Testis (tissue), 3 donors: Measurements from ENCODE around the gene OCIAD1. TPM values are rescaled to one million over a fixed set of nuclear protein-coding genes. Genes with fewer than 3 reads are reported as not detected.
A peak's percentile ranks its signal among the peaks of the same experiment; 100 is the strongest.

Experiments
- DNase-seq: peaks from one replicate; pipeline ENCODE4 v3.0.0-alpha.2; 2019
- H3K27ac ChIP-seq, 2 donors: fragments of 200-600 bp; sonication (generic); one replicate each; pipeline ENCODE4 v1.5.1; 2019
- H3K27me3 ChIP-seq: fragments of 200-600 bp; sonication (generic); one replicate; pipeline ENCODE4 v1.5.1; 2019
- H3K36me3 ChIP-seq: fragments of 200-600 bp; sonication (generic); one replicate; pipeline ENCODE4 v1.5.1; 2017; ENCODE audit warnings: low read depth; ENCODE audit errors: missing control alignments
- H3K4me1 ChIP-seq: fragments of 200-600 bp; sonication (generic); one replicate; pipeline ENCODE4 v1.5.1; 2019
- H3K4me3 ChIP-seq, 2 donors: fragments of 200-600 bp; sonication (generic); one replicate each; pipeline ENCODE4 v1.5.1; 2017 to 2019
- H3K9me3 ChIP-seq: fragments of 200-600 bp; sonication (generic); one replicate; pipeline ENCODE4 v1.5.1; 2017
- POLR2A ChIP-seq: fragments of 450-650 bp; IDR thresholded peaks from one replicate; pipeline ENCODE4 v1.6.1; 2017; ENCODE audit warnings: antibody characterized with exemption, mild to moderate bottlenecking, moderate library complexity
- WGBS, 2 donors: methylation state at CpG; one replicate each; pipeline ENCODE4 v1.1.5; 2018; 5-methylcytosine and 5-hydroxymethylcytosine counted together
- intact Hi-C: fragments of 100-400 bp; cut with DNase I; formaldehyde crosslinking; loops from one replicate; pipeline ENCODE4 v1.15.1; 2023; ENCODE audit warnings: low total_unique reads
- polyA plus RNA-seq: library from polyadenylated mRNA; stranded (reverse); fragments of 350-450 nt; fragmentation: Illumina TruSeq; extraction: RNeasy Lipid Tissue Mini Kit (QIAGEN cat#74804); gene quantifications from one replicate; pipeline ENCODE4 v1.2.3, GENCODE V29; 2014; ENCODE audit warnings: low read depth, low replicate concordance; ENCODE audit not compliant: insufficient read depth
- total RNA-seq, 2 donors: library from RNA; depleted of rRNA; stranded (reverse); fragments of >200 nt; gene quantifications; one replicate each; pipeline ENCODE4 v1.2.3, GENCODE V29; 2016
- TF ChIP-seq, protein P1 (sequence below), 3 experiments: fragments of 450-650 bp in 2 of 3; fragments of 200-600 bp in 1 of 3; sonication (generic) in 1 of 3; IDR thresholded peaks; one replicate each; pipeline ENCODE4 v1.5.1; 2016 to 2019; ENCODE audit warnings: antibody characterized with exemption in 3 of 3, mild to moderate bottlenecking in 2 of 3, moderate library complexity in 1 of 3

OCIAD1 gene
- total and polyA plus RNA-seq, 3 donors from 2014 or later: 112 to 141 (median 126) TPM

DNA sequence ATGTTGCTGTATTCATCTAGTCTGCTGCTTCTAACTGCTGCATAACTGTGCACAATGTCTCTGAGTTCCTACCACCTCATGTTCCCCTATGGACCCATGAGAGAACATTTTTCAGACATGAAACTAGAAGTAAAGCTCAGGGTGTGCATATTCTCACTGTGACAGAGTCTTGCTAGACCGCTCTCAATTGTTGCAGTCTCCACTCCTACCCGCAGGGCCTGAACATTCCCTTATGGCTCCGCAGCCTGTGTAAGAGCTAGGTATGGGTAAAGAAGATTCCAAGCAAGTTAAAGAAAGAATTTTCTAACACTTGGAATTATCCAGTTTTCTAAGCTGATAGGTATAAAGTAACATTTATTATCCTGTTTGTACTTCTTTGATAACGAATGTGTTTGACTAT, 70.3 kb downstream of the OCIAD1 start:
- Histone ChIP-seq H3K27me3 (no peaks in the 10 kb centered on the region), H3K4me3 (no peak overlapping the region), H3K36me3 (no peaks in the 10 kb centered on the region), H3K27ac (no peak overlapping the region), H3K4me1 (peaks cover 8% of the 10 kb centered on the region), H3K9me3 (no peaks in the 10 kb centered on the region)
- TF ChIP-seq, protein P1, sequence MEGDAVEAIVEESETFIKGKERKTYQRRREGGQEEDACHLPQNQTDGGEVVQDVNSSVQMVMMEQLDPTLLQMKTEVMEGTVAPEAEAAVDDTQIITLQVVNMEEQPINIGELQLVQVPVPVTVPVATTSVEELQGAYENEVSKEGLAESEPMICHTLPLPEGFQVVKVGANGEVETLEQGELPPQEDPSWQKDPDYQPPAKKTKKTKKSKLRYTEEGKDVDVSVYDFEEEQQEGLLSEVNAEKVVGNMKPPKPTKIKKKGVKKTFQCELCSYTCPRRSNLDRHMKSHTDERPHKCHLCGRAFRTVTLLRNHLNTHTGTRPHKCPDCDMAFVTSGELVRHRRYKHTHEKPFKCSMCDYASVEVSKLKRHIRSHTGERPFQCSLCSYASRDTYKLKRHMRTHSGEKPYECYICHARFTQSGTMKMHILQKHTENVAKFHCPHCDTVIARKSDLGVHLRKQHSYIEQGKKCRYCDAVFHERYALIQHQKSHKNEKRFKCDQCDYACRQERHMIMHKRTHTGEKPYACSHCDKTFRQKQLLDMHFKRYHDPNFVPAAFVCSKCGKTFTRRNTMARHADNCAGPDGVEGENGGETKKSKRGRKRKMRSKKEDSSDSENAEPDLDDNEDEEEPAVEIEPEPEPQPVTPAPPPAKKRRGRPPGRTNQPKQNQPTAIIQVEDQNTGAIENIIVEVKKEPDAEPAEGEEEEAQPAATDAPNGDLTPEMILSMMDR (IDR thresholded peaks at IDR 0.05): no peak
- no peak for TF ChIP-seq POLR2A
- intact Hi-C loops: no loop called here
- WGBS, 2 donors: 62 to 73% methylated on average over 4 of the region's 4 CpGs
- DNase-seq: no peak

DNA sequence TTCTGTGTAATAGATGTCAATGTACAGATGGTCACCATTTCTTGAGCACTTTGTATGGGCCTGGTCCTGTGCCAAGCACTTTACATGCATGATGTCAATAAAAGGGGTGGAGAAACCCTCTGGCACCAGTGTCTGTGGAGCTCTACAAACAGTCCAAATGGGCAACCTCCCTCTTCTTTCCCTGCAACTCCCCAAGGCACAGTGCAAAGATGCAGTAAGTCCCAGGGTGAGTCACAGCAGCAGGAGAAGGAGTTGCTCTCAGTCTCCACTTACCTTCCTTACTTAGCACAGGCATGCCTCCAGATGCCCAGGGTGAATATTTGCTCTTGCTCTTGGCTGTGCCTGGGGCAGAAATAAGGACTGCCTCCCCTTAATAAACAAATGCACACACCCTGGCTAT, 71.4 kb downstream of the OCIAD1 start:
- TF ChIP-seq, protein P1 (IDR thresholded peaks at IDR 0.05): no peak
- TF ChIP-seq POLR2A: no peak
- Histone ChIP-seq H3K9me3 (no peaks in the 10 kb centered on the region), H3K36me3 (no peaks in the 10 kb centered on the region), H3K4me1 (peaks cover 15% of the 10 kb centered on the region), H3K27me3 (no peaks in the 10 kb centered on the region), H3K4me3 (no peak overlapping the region), H3K27ac (no peak overlapping the region)
- DNase-seq: no peak
- intact Hi-C loops: no loop called here

DNA sequence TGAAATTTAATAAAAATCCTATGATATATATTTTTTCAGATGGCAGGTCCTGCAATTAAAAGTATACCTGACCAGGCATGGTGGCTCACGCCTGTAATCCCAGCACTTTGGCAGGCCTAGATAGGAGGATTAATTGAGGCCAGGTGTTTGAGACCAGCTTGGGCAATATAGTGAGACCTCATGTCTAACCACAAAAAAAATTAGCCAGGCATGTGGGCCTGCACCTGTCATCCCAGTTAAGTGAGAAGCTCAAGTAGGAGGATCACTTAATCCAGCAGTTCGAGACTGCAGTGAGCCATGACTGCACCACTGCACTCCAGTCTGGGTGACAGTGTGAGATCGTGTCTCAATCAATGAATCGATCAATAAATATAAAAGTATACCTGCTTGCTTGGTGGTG, 73.2 kb downstream of the OCIAD1 start:
- Histone ChIP-seq H3K4me3 (no peak overlapping the region), H3K36me3 (no peaks in the 10 kb centered on the region), H3K27me3 (no peaks in the 10 kb centered on the region), H3K4me1 (peaks cover 15% of the 10 kb centered on the region), H3K9me3 (no peaks in the 10 kb centered on the region), H3K27ac (no peak overlapping the region)
- no peak for DNase-seq
- TF ChIP-seq, protein P1 (IDR thresholded peaks at IDR 0.05): no peak
- no peak for TF ChIP-seq POLR2A
- intact Hi-C loops: no loop called here
- 90 to 94% methylated on average over 4 of the region's 4 CpGs for WGBS, 2 donors

DNA sequence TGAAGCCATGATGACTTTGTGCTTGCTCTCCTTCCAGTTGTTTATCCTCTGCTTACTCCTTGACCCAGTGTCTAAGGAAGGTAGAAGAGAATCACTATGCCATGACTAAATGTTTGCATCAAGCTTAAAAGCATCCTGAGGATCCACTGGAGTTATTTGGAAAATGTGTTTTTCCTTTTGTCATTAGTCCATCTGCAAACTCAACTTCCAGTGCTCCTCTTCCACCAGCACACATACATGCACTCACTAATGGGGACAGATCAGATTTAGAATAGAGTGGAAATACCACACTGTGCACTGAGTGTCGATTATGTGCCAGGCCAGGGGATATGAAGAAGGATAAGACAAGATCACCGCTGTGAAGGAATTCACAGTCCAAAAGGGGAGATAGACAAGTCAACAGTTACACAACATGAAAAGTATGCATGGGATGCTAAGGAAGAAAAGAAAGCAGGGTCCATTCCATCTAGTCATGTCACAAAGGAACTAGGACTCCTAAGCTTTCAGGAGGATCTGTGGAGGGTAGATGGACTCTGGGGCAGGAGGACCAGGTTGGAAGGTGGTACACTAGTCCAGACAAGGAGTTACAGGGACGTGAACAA, 73.8 kb downstream of the OCIAD1 start:
- no peak overlapping the region for H3K4me3 ChIP-seq
- H3K36me3 ChIP-seq: no peaks in the 10 kb centered on the region
- H3K9me3 ChIP-seq: no peaks in the 10 kb centered on the region
- intact Hi-C loops: no loop called here
- TF ChIP-seq, protein P1 (IDR thresholded peaks at IDR 0.05): no peak
- no peak for TF ChIP-seq POLR2A
- no peak for DNase-seq
- H3K27me3 ChIP-seq: no peaks in the 10 kb centered on the region
- H3K4me1 ChIP-seq: peaks cover 10% of the 10 kb centered on the region
- WGBS, 2 donors: 89 to 91% methylated on average over 3 of the region's 3 CpGs
- H3K27ac ChIP-seq: no peak overlapping the region

DNA sequence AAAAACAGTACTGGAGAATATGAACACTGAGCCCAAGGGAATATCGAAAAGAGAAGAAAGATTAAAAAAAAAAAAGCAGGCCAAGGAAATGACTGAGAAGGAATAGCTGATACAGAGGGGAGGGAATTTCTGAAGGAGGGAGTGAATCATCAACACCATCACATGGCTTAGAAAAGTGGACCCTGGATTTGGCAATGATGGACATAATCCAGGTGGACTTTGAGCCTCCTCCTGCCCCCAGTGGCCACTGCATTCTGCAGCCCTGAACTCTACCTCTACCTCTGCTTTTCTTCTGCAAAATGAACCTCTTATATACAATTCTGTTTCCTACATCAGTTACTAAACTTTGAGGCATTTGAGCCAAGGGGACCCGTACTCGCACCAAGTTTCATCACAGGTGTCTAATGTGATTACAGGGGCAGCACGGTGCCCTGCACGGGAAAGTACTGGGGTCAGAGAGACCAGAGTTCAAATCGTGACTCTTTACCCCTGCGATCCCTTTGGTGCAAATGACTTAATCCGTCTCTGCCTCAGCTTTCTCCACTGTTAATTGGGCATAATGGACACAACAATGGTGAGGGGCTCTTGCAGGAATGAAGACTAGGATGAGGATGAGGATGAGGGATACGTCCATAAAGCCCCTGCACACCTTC, 74.6 kb downstream of the OCIAD1 start:
- Histone ChIP-seq H3K27ac (no peak overlapping the region), H3K4me3 (peak overlapping the region; percentile 59 to 84), H3K27me3 (no peaks in the 10 kb centered on the region), H3K9me3 (no peaks in the 10 kb centered on the region), H3K4me1 (peaks cover 10% of the 10 kb centered on the region), H3K36me3 (no peaks in the 10 kb centered on the region)
- 62 to 64% methylated on average over 9 of the region's 9 CpGs for WGBS, 2 donors
- no peak for DNase-seq
- TF ChIP-seq POLR2A: no peak
- TF ChIP-seq, protein P1 (IDR thresholded peaks at IDR 0.05): no peak
- intact Hi-C loops: no loop called here
